GM21737 (cell line): ENCODE results near the gene SBNO2.
A peak's percentile ranks its signal among the peaks of the same experiment; 100 is the strongest.

Experiments
- ATAC-seq: cut with Tn5 transposase; IDR thresholded peaks from one replicate; pipeline ENCODE4 v1.9.1; 2021; ENCODE audit warnings: mild to moderate bottlenecking, moderate library complexity; ENCODE audit not compliant: unreplicated experiment

Gene SBNO2

GRCh38 chr19:1076951-1077350, 97.1 kb downstream of the SBNO2 start:
- ATAC-seq = peak; percentile 52

GRCh38 chr19:1076046-1076386, 98.1 kb downstream of the SBNO2 start:
- ATAC-seq = no peak

GRCh38 chr19:1074544-1075283, 99.4 kb downstream of the SBNO2 start:
- ATAC-seq = no peak

DNA sequence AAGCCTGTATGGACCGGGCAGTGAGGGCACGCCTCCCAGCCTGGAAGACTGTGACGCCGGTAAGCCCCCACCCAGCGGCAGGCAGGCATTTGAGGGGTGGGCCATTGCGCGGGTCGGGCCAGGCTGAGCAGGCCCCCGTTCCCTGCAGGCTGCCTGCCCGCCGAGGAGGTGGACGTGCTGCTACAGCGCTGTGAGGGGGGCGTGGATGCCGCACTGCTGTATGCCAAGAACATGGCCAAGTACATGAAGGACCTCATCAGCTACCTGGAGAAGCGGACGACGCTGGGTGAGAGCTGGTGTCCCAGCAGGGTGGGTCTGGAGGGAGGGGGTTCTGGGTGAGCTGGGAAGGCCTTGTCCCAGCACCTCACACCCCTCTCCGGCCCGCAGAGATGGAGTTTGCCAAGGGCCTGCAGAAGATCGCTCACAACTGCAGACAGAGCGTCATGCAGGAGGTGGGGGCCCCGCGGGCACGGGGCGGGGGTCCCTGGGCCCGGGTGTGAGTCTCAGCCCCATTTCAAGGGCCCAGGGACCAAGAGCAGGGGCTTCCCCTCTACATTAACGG, 100.0 kb downstream of the SBNO2 start:
- ATAC-seq = no peak

- no peak for ATAC-seq
Measured at GRCh38 chr19:1073063-1073955, 100.8 kb downstream of the SBNO2 start.

DNA sequence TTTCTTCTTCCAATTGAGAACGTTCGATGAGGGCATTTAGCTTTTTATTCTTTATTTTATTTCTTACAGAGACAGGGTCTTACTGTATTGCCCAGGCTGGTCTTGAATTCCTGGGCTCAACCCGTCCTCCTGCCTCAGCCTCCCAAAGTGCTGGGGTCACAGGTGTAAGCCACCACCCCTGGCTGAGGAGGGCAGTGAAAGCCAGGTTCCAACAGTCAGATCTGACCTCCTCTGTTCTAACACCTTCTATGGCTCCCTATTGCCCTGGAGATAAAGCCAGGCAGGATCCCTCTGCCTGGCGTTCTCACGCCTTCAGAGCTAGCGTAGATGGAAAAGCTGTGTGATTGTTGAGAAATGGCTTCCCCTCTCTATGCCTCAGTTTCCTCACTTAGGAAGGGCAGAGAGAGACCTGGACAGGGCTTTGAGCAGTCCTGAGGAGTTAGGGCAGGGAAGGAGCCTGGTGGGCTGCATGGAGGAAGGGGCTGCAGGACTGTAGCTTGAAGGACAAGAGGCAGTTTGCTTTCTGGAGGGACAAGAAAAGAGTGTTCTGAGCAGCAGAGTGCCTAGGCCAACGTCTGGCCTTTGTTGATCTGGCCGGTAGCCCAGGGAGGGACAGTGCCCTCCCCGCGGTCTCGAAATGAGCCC, 101.6 kb downstream of the SBNO2 start:
- ATAC-seq = no peak

- ATAC-seq = no peak
Measured at GRCh38 chr19:1070931-1071791, 102.9 kb downstream of the SBNO2 start.

GRCh38 chr19:1070576-1070930, 103.5 kb downstream of the SBNO2 start:
- no peak for ATAC-seq

DNA sequence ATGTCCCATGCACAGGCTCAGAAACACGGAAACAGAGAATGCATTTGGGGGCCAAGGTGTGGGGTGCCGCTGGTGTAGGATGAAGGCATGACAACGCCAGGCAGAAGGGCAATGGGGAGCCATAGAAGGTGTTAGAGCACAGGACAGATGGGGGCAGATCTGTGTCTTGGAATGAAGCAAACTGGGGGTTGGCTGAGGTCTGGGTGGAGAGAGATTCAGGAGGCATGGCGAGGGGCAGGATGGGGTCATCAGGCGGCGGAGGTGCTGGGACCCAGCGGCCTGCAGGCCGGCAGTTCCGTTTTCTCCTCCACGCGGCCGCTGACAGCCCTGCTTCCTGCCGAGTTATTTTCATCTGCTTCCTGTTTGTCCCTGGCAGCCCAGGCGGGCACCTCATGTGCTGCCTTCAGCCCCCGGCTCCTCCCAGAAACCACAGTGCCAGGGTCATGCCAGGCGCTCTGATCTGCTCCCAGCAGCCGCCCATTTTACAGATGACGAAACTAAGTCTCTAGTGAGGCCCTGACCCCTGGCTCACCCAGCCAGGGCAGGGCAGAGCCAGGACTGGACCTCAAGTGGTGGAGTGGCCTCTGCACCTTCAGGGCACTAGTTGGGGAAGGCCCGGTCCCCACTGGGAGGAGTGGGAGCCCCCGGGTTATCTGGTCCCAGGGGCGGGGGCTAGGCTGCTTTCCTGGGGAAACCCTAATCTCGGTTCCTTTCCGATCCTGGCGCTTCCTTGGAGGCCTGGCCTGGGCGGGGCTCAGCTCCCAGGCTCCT, 104.9 kb downstream of the SBNO2 start:
- no peak for ATAC-seq

DNA sequence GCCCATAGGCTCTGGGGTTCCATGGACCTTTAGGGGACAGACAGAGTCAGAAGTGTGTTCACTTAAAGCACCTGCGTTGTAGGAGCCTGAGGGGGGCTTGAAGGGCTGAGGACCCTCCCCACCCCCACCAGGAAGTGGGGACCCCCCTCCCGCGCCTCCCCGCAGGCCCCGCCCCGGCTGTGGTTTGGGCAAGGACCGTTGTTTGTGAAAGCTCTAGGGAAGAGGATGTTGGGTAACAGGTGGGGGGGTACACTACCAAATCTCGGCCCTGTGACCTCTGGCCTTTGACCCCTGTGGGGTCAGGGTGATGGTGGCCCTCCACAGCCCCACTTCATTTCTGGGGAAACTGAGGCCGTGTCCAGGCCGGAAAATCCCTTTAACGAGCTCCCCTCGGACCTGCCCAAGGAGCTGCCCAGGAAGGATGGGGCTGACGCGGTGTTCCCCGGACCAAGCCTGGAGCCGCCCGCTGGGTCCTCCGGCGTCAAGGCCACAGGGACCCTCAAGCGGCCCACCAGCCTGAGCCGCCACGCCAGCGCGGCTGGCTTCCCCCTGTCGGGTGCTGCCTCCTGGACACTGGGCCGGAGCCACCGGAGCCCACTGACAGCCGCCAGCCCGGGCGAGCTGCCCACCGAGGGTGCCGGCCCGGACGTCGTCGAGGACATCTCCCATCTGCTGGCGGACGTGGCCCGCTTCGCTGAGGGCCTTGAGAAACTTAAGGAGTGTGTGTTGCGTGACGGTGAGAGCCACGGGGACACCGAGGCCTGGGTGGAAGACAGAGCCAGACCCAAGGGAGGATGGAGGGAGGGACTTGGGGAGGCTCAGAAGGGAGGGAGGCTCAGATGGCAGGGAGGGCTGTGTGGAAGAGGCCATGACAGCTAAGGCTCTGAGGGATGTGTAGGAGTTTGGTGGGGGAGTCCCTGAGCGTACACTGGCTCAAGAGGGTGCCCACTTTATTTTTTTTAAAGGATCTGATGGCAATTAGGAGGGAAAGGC, 105.8 kb downstream of the SBNO2 start:
- no peak for ATAC-seq

DNA sequence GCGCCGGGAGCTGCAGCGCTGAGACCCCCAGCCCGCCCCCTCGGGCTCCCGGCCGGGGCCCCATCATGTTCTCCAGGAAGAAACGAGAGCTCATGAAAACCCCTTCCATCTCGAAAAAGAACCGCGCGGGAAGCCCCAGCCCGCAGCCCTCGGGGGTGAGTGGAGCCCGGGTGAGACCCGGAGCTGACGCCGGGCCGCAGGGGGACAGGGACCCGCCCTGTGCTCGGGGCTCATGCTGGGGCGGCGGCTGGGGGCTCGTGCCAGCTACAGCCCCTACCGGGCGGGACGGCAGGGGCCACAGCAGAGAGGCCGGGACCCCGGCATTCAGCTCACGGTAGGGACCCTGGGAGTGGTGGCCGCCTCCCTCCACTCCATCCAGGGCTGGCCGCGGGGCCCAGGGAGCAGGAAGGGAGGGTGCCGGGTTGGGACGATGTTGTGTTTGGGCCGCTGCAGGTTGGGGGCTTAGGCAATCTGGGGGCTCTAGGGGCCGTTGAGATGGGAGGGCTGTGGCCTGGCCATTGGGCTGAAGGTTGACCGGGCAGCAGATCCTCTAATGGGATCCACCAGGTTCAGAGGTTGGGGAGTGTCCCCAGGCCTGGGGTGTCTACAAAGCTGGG, 106.6 kb downstream of the SBNO2 start:
- ATAC-seq = peak; percentile 21

GRCh38 chr19:1066748-1067340, 107.2 kb downstream of the SBNO2 start, which contains the start of gene ARHGAP45:
Gene ARHGAP45, plus strand, starts transcription at chr19:1067167. Its CDS starts 239 bp downstream, at chr19:1067406.
- peak; percentile 37 for ATAC-seq

DNA sequence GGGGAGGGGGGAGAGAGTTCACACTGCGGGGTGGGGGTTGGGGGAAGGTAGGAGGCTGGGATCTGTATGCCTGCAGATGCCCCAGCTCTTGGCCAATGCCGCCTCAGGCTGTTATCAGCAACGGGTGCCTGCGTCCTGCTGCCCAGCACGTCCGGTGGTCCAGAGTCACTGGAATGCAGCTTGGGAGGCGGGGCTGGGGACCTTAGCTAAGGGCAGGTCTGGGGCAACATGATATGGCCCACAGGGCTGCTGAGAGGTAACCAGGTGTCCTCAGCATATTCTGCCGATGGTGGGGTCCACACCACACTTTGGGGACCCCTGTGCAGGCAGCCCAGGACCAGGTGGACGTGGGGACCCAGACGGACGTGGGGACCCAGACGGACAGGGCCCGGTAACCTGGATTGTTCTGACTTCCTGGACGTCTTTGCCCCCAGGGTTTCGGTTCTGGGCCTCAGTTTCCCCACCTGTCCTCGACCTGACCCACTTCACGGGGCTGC, 107.8 kb downstream of the SBNO2 start:
- ATAC-seq = no peak

- no peak for ATAC-seq
Measured at GRCh38 chr19:1065606-1066109, 108.4 kb downstream of the SBNO2 start.

DNA sequence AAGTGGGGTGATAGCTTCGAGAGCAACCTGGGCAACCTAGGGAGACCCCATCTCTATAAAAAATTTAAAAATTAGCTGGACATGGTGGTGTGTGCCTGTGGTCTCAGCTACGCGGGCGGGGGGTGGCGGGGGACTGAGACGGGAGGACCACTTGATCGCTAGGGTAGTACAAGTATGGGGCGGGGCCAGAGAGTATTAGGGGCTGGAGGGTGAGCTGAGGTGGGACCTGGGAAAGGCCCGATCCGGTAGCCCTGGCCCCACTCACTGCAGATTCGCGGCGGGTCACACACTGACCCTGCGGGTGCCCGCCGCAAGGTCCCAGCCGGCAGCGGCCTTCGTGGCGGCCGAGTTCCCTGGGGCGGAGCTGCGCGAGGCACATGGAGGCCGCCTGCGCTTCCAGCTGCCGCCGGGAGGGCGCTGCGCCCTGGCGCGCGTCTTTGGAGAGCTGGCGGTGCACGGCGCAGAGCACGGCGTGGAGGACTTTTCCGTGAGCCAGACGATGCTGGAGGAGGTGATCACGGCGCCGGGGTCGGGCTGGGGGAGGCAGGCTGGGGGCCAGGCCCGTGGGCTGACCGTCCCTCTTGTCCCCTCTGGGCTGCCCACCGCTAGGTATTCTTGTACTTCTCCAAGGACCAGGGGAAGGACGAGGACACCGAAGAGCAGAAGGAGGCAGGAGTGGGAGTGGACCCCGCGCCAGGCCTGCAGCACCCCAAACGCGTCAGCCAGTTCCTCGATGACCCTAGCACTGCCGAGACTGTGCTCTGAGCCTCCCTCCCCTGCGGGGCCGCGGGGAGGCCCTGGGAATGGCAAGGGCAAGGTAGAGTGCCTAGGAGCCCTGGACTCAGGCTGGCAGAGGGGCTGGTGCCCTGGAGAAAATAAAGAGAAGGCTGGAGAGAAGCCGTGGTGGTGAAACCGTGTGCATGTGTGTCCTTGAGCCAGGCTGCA, 109.1 kb downstream of the SBNO2 start:
- ATAC-seq = no peak
